GM10266 (cell line): ENCODE measurements around the gene FAM131C.

Experiments
- DNase-seq: peaks from one replicate; pipeline ENCODE4 v3.0.0; 2012; ENCODE audit errors: extremely low spot score
- CTCF ChIP-seq: IDR thresholded peaks from 2 replicates; pipeline ENCODE4 v1.5.1; 2012; ENCODE audit warnings: mild to moderate bottlenecking, low read depth; ENCODE audit not compliant: control insufficient read depth, insufficient read depth; ENCODE audit errors: missing control alignments

The FAM131C gene

GRCh38 chr1:16091296-16091695 is 17.8 kb upstream of the FAM131C start:
- DNase-seq: no peak
- no peak for TF ChIP-seq CTCF

GRCh38 chr1:16090076-16090826 is 16.8 kb upstream of the FAM131C start:
- DNase-seq: no peak
- TF ChIP-seq CTCF: no peak

- no peak for TF ChIP-seq CTCF
- no peak for DNase-seq
Measured at GRCh38 chr1:16088996-16089395, 15.5 kb upstream of the FAM131C start.

- DNase-seq: no peak
- TF ChIP-seq CTCF: no peak
Measured at GRCh38 chr1:16088351-16088911, 15.0 kb upstream of the FAM131C start.

GRCh38 chr1:16087733-16088132 is 14.3 kb upstream of the FAM131C start:
- DNase-seq: no peak
- no peak for TF ChIP-seq CTCF

GRCh38 chr1:16085522-16085921 is 12.1 kb upstream of the FAM131C start:
- no peak for DNase-seq
- TF ChIP-seq CTCF: no peak

- no peak for TF ChIP-seq CTCF
- DNase-seq: no peak
Measured at GRCh38 chr1:16083486-16083885, 10.0 kb upstream of the FAM131C start.
